GM12878 (cell line): ENCODE measurements around the gene GNB5. TPM values are rescaled to one million over a fixed set of nuclear protein-coding genes. Genes with fewer than 3 reads are reported as not detected.

ENCODE experiments used
- ATAC-seq: fragments of 200-7000 bp; cut with Tn5 transposase; 3 replicates; pipeline ENCODE4 v1.9.1; 2020; ENCODE audit warnings: mild to moderate bottlenecking, moderate library complexity
- BruUV-seq: library from RNA; stranded (reverse); fragments of 400-500 nt; replicated peaks from 2 replicates; lab custom pipeline; 2021; lab: Mats Ljungman, UMichigan
- CTCF ChIA-PET: fragments of 300-600 bp; sonication (Branson Sonifier 250); formaldehyde crosslinking; extraction: SDS; loops from one replicate; lab custom pipeline; 2021; ENCODE audit warnings: inconsistent platforms; lab: Yijun Ruan, JAX
- POLR2A ChIA-PET: fragments of 350-600 bp; formaldehyde crosslinking; extraction: SDS; loops from one replicate; lab custom pipeline; 2021; ENCODE audit warnings: inconsistent platforms; lab: Charles Lee
- RAD21 ChIA-PET: fragments of 300-600 bp; sonication (Branson Sonifier 250); formaldehyde crosslinking; loops from one replicate; lab custom pipeline; 2023; ENCODE audit warnings: antibody characterized with exemption; ENCODE audit not compliant: unreplicated experiment; lab: Charles Lee
- SMC1A ChIA-PET: fragments of 300-600 bp; sonication (Branson Sonifier 250); formaldehyde crosslinking; loops from one replicate; lab custom pipeline; 2023; ENCODE audit not compliant: unreplicated experiment, uncharacterized antibody; lab: Charles Lee
- DNase-seq: peaks from one replicate; pipeline ENCODE4 v3.0.0-alpha.2; 2011; ENCODE audit warnings: low read depth, low spot score
- FAIRE-seq: peaks from 3 replicates; lab custom pipeline; 2011; peaks lifted over from hg19 to GRCh38; lab: Jason Lieb, UNC
- H2AFZ ChIP-seq: 2 replicates; pipeline ENCODE4 v1.6.0; 2011; ENCODE audit warnings: low read depth, low read length, control low read depth; ENCODE audit not compliant: control insufficient read depth
- H3K27ac ChIP-seq: 2 replicates; pipeline ENCODE4 v1.5.1; 2011; ENCODE audit warnings: control low read depth; ENCODE audit not compliant: control insufficient read depth, insufficient read depth
- H3K27me3 ChIP-seq, 2 experiments: replicated peaks in 1 of 2; 2 replicates each; pipeline versions ENCODE4 v1.6.0 to v1.6.1; 2011; ENCODE audit warnings: low read length in 1 of 2; ENCODE audit not compliant: control insufficient read depth in 2 of 2, insufficient read depth in 2 of 2
- H3K36me3 ChIP-seq, 2 experiments: 2 replicates each; pipeline ENCODE4 v1.5.1; 2011; ENCODE audit warnings: low read length in 1 of 2; ENCODE audit not compliant: control insufficient read depth in 2 of 2, insufficient read depth in 2 of 2
- H3K4me1 ChIP-seq: 2 replicates; pipeline ENCODE4 v1.6.1; 2011; ENCODE audit warnings: mild to moderate bottlenecking, low read length, moderate library complexity, mixed read lengths; ENCODE audit not compliant: control insufficient read depth, insufficient read depth
- H3K4me2 ChIP-seq: 2 replicates; pipeline ENCODE4 v1.6.0; 2011; ENCODE audit warnings: control low read depth; ENCODE audit not compliant: control insufficient read depth, insufficient read depth
- H3K4me3 ChIP-seq: fragments of 200-600 bp; sonication (generic); 2 replicates; pipeline ENCODE4 v1.5.1; 2016
- H3K79me2 ChIP-seq: 2 replicates; pipeline ENCODE4 v1.6.0; 2011; ENCODE audit warnings: low read length; ENCODE audit not compliant: control insufficient read depth, insufficient read depth
- H3K9ac ChIP-seq: 2 replicates; pipeline ENCODE4 v1.8.0; 2011; ENCODE audit warnings: low read length, control low read depth, mixed read lengths; ENCODE audit not compliant: control insufficient read depth, insufficient read depth
- H3K9me3 ChIP-seq: replicated peaks from 3 replicates; pipeline ENCODE4 v1.5.1; 2011; ENCODE audit warnings: mild to moderate bottlenecking, low read length; ENCODE audit not compliant: control insufficient read depth, insufficient read depth
- H4K20me1 ChIP-seq: 2 replicates; pipeline ENCODE4 v1.6.0; 2011; ENCODE audit not compliant: control insufficient read depth, insufficient read depth
- HDAC2 ChIP-seq: fragments of 200-600 bp; sonication (generic); IDR thresholded peaks from 2 replicates; pipeline ENCODE4 v1.6.1; 2017
- KLF5 ChIP-seq: fragments of 450-650 bp; IDR thresholded peaks from 2 replicates; pipeline ENCODE4 v1.6.1; 2014; ENCODE audit warnings: mild to moderate bottlenecking; ENCODE audit not compliant: partially characterized antibody
- NBN ChIP-seq: fragments of 450-650 bp; IDR thresholded peaks from 2 replicates; pipeline ENCODE4 v1.6.1; 2016
- SRF ChIP-seq, 2 experiments: IDR thresholded peaks; 2 replicates each; pipeline ENCODE4 v1.6.1; 2011; ENCODE audit warnings: low read depth in 2 of 2, low read length in 2 of 2, mild to moderate bottlenecking in 1 of 2, moderate library complexity in 1 of 2
- ZNF384 ChIP-seq: IDR thresholded peaks from 2 replicates; pipeline ENCODE4 v1.6.1; 2012; ENCODE audit warnings: low read depth, mild to moderate bottlenecking, low read length, improper control_type of control experiment, borderline replicate concordance
- WGBS: methylation state at CpG from one replicate; pipeline ENCODE4 v1.1.6; 2016; ENCODE audit warnings: low lambda C conversion rate; ENCODE audit not compliant: insufficient replicate concordance, insufficient coverage; ENCODE audit errors: missing lambda C conversion rate; 5-methylcytosine and 5-hydroxymethylcytosine counted together
- in situ Hi-C: fragments of 300-500 bp; cut with MboI; formaldehyde crosslinking; loops from 9 replicates; pipeline ENCODE4 v1.14.3; 2018; ENCODE audit warnings: mixed read lengths
- intact Hi-C: fragments of 100-400 bp; cut with micrococcal nuclease; formaldehyde crosslinking; loops from one replicate; pipeline ENCODE4 v1.14.2; 2022; ENCODE audit not compliant: unreplicated experiment
- polyA plus RNA-seq, 11 experiments: library from polyadenylated mRNA; depleted of rRNA in 4 of 11; unstranded in 6 of 11; stranded (reverse) in 5 of 11; fragments of >200 nt; fragmentation: Nextera tagmentation in 4 of 11; fragmentation: Illumina TruSeq in 1 of 11; extraction: Ambion mirVana in 4 of 11; extraction: Trizol in 1 of 11; gene quantifications; 1 replicate in 1 of 11; 2 replicates in 10 of 11; pipeline versions ENCODE4 v1.2.1 to v1.2.3, GENCODE V29; 2011 to 2016; ENCODE audit warnings: inconsistent platforms in 2 of 11, missing spikeins in 2 of 11, low read depth in 1 of 11
- total RNA-seq, 4 experiments: library from RNA; depleted of rRNA in 3 of 4; stranded (reverse); fragments of >200 nt in 3 of 4; fragmentation: Illumina TruSeq in 1 of 4; extraction: Trizol in 1 of 4; gene quantifications; 2 replicates each; pipeline versions ENCODE4 v1.2.1 to v1.2.3, GENCODE V29; 2013 to 2021
- TF ChIP-seq, protein P1 (sequence below): fragments of 450-650 bp; formaldehyde crosslinking; IDR thresholded peaks from 2 replicates; pipeline ENCODE4 v1.5.0; 2022; ENCODE audit warnings: mild to moderate bottlenecking, missing genetic modification characterization

Gene GNB5
- total and polyA plus RNA-seq, 10 of the 15 experiments (the other 5 are each of a cell fraction or from before 2014, with no cell fraction given): 2.4 to 25.9 (median 15.2) TPM

DNA sequence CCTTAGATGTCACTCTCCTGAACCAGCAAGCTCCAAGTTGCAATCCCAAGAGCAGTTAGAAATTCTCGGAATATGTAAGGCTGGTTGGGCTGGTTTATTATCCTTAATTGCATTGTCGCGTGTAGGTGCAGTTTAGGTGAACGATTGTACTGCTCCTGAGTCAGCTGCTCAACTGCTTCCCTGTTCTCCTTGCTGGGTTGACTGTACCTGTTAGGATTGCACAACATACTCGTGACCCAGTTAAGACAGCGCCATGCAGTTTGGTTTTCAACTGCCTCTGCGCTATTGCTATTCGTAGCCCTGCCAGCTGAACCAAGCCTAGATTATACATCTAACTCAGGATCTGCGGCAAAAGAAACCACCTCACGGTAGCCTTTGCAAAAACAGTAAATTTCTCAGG lies 119.6 kb downstream of the GNB5 start:
- H3K4me1 ChIP-seq: peaks cover 6% of the 10 kb centered on the region
- POLR2A ChIA-PET: interaction anchor here (0.5 to 1.6 kb wide), 3 partner anchors 13 to 32 kb away, joined by 3 to 5 read pairs (median 3); no protein-coding TSS in a partner anchor
- H3K4me2 ChIP-seq: no peak overlapping the region
- in situ Hi-C loops: no loop called here
- no peak overlapping the region for H2AFZ ChIP-seq
- peaks cover 2% of the 10 kb centered on the region for H3K79me2 ChIP-seq
- BruUV-seq: no TSS peak
- RAD21 ChIA-PET: interaction anchor here (0.8 to 1.2 kb wide), 3 partner anchors 9 to 91 kb away, joined by 3 read pairs; no protein-coding TSS in a partner anchor
- ATAC-seq (no peak), DNase-seq (no peak), FAIRE-seq (no peak)
- H4K20me1 ChIP-seq: no peaks in the 10 kb centered on the region
- no peak for TF ChIP-seq ZNF384
- no peak for TF ChIP-seq SRF (IDR thresholded peaks at IDR 0.05; ENCODE audit: low read depth in 2 of 2, low read length in 2 of 2)
- TF ChIP-seq KLF5: no peak
- TF ChIP-seq, protein P1, sequence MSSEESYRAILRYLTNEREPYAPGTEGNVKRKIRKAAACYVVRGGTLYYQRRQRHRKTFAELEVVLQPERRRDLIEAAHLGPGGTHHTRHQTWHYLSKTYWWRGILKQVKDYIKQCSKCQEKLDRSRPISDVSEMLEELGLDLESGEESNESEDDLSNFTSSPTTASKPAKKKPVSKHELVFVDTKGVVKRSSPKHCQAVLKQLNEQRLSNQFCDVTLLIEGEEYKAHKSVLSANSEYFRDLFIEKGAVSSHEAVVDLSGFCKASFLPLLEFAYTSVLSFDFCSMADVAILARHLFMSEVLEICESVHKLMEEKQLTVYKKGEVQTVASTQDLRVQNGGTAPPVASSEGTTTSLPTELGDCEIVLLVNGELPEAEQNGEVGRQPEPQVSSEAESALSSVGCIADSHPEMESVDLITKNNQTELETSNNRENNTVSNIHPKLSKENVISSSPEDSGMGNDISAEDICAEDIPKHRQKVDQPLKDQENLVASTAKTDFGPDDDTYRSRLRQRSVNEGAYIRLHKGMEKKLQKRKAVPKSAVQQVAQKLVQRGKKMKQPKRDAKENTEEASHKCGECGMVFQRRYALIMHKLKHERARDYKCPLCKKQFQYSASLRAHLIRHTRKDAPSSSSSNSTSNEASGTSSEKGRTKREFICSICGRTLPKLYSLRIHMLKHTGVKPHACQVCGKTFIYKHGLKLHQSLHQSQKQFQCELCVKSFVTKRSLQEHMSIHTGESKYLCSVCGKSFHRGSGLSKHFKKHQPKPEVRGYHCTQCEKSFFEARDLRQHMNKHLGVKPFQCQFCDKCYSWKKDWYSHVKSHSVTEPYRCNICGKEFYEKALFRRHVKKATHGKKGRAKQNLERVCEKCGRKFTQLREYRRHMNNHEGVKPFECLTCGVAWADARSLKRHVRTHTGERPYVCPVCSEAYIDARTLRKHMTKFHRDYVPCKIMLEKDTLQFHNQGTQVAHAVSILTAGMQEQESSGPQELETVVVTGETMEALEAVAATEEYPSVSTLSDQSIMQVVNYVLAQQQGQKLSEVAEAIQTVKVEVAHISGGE: no peak
- TF ChIP-seq HDAC2: no peak
- TF ChIP-seq NBN: no peak
- 95% methylated on average over 10 of the region's 10 CpGs for WGBS
- no peaks in the 10 kb centered on the region for H3K9me3 ChIP-seq
- intact Hi-C loops: no loop called here
- CTCF ChIA-PET: interaction anchor here (6.1 to 7.6 kb wide), 2 partner anchors 8 to 68 kb away, joined by 32 to 83 read pairs; no protein-coding TSS in a partner anchor
- no peaks in the 10 kb centered on the region; a peak in 1 of 4 replicates for H3K36me3 ChIP-seq
- no peaks in the 10 kb centered on the region for H3K27me3 ChIP-seq
- no peak overlapping the region for H3K4me3 ChIP-seq
- SMC1A ChIA-PET: interaction anchor here (0.7 to 2.8 kb wide), 7 partner anchors 9 to 136 kb away, joined by 3 to 10 read pairs (median 3); no protein-coding TSS in a partner anchor
- H3K27ac ChIP-seq: no peak overlapping the region
- H3K9ac ChIP-seq: no peak overlapping the region
